GM12878 (cell line): ENCODE measurements around the gene SMAD1.

ENCODE experiments used
- NBN ChIP-seq: fragments of 450-650 bp; IDR thresholded peaks from 2 replicates; pipeline ENCODE4 v1.6.1; 2016
- TCF12 ChIP-seq: IDR thresholded peaks from 2 replicates; pipeline ENCODE4 v1.6.1; 2011; ENCODE audit warnings: low read depth, mild to moderate bottlenecking, low read length
- TF ChIP-seq, protein P1 (sequence below), 3 experiments: IDR thresholded peaks in 2 of 3; conservative IDR thresholded peaks in 1 of 3; 2 replicates each; pipeline ENCODE4 v1.5.1; 2011; ENCODE audit warnings: low read depth in 3 of 3, low read length in 3 of 3, mild to moderate bottlenecking in 3 of 3, control low read depth in 2 of 3, moderate library complexity in 2 of 3, inconsistent platforms in 1 of 3, mixed read lengths in 1 of 3; ENCODE audit not compliant: control insufficient read depth in 2 of 3, insufficient read depth in 1 of 3; ENCODE audit errors: extremely low read depth in 1 of 3

DNA sequence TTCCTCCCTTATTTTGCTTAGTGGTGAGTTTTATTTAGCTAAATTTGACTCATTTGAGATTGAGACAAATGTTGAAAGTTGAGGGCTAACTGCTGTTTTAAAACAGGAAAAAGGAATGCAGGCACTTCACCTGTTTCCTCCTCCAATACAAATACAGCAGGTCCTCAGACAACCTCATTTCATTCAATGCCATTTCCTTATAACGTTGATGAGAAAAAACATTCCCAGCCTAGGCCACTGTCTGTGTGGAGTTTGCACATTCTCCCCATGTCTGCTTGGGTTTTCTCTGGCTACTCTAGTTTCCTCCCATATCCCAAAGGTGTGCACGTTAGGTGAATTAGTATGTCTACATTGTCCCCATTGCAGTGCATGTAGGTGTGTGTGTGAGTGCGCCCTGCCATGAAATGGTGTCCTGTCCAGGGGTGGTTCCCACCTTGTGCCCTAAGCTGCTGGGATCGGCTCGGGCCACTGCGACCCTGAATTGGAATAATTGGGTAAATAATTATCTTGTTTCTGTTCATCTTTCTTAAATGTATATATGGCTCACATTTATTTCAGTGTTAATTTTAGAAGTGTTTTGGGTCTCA lies 21.9 kb downstream of the SMAD1 start:
- TF ChIP-seq TCF12: no peak
- no peak for TF ChIP-seq NBN
- TF ChIP-seq, protein P1, sequence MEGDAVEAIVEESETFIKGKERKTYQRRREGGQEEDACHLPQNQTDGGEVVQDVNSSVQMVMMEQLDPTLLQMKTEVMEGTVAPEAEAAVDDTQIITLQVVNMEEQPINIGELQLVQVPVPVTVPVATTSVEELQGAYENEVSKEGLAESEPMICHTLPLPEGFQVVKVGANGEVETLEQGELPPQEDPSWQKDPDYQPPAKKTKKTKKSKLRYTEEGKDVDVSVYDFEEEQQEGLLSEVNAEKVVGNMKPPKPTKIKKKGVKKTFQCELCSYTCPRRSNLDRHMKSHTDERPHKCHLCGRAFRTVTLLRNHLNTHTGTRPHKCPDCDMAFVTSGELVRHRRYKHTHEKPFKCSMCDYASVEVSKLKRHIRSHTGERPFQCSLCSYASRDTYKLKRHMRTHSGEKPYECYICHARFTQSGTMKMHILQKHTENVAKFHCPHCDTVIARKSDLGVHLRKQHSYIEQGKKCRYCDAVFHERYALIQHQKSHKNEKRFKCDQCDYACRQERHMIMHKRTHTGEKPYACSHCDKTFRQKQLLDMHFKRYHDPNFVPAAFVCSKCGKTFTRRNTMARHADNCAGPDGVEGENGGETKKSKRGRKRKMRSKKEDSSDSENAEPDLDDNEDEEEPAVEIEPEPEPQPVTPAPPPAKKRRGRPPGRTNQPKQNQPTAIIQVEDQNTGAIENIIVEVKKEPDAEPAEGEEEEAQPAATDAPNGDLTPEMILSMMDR (IDR thresholded peaks at IDR 0.05 in 2 of 3, conservative IDR thresholded peaks at IDR 0.05 in 1 of 3; ENCODE audit: control insufficient read depth in 2 of 3, extremely low read depth in 1 of 3, insufficient read depth in 1 of 3, low read depth in 3 of 3, low read length in 3 of 3): no peak
